WERI-Rb-1 (cell line): Measurements from ENCODE around the gene CNOT8.
A peak's percentile ranks its signal among the peaks of the same experiment; 100 is the strongest.

Source experiments
- DNase-seq: peaks from one replicate; pipeline ENCODE4 v3.0.0-alpha.2; 2020
- H3K27ac ChIP-seq: fragments of 250-450 bp; sonication (Bioruptor Pico); 2 replicates; pipeline ENCODE4 v1.5.1; 2020; ENCODE audit warnings: mild to moderate bottlenecking, moderate library complexity
- H3K27me3 ChIP-seq: fragments of 250-450 bp; sonication (Bioruptor Pico); 2 replicates; pipeline ENCODE4 v1.5.1; 2021; ENCODE audit warnings: mild to moderate bottlenecking, low read depth, moderate library complexity; ENCODE audit not compliant: insufficient read depth, severe bottlenecking
- H3K36me3 ChIP-seq: fragments of 250-450 bp; sonication (Bioruptor Pico); 2 replicates; pipeline ENCODE4 v1.5.1; 2020; ENCODE audit warnings: mild to moderate bottlenecking, moderate library complexity
- H3K4me3 ChIP-seq: 2 replicates; pipeline ENCODE4 v1.5.1; 2011; ENCODE audit warnings: low read depth, mild to moderate bottlenecking, control low read depth, low read length
- H3K9me3 ChIP-seq: fragments of 250-450 bp; sonication (Bioruptor Pico); 2 replicates; pipeline ENCODE4 v1.5.1; 2021; ENCODE audit warnings: mild to moderate bottlenecking, moderate library complexity; ENCODE audit not compliant: severe bottlenecking
- CTCF ChIP-seq: IDR thresholded peaks from 2 replicates; pipeline ENCODE4 v1.5.1; 2011; ENCODE audit warnings: low read depth, mild to moderate bottlenecking, control low read depth, inconsistent platforms, low read length

Gene CNOT8

DNA sequence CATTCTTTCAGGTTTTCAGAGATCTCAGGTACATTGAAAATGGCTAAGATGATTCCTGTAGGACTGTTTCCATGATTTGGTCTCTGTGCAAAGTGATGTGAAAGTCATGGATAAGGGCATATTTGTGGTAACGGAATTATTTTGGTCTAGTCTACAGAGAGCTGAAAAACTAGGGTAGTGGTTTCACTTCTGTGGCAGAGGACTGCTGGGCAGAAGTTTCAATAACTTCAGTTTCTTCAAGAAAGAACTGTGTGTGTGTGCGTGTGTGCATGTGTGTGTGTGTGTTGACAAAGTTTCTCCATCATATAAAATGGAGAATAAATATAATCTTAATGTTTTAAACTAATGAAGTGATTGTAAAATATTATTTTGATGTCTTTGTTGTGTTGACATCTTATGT, 4.3 kb downstream of the CNOT8 start:
- Histone ChIP-seq H3K27ac (no peak overlapping the region), H3K9me3 (no peaks in the 10 kb centered on the region), H3K27me3 (no peaks in the 10 kb centered on the region), H3K36me3 (peaks cover 36% of the 10 kb centered on the region), H3K4me3 (no peak overlapping the region)
- no peak for DNase-seq
- TF ChIP-seq CTCF, result no peak

DNA sequence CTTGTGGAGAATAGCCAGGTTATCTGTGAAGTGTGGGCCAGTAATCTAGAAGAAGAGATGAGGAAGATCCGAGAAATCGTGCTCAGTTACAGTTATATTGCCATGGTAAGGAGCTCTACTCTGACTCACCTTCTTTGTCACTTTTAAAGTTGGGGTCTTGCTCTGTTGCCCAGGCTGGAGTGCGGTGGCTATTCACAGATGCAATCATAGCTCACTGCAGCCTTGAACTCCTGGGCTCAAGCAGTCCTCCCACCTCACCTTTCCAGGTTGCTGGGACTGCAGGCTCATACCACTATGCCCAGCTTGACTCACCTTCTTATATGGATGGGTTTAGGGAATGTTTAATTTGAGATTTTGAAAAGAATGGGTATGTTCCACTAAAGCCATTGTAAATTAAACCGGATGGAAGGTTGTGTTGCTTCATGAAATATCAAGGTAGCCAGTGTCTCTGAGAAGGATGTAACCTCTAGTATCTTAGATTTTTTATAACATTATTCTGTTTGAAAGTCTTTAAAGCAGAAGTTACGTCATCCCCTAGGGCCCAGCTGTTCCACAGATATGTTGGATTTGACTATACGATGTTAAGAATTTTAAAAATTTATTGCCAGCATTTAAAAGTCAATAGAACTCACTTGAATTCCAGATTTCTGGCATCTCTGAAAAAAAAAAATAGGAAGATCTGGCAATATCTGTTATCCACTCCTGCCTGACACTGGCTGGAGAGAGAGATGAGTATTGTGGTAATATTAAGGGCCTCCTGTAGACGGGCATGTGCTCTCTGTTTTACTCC, 5.1 kb downstream of the CNOT8 start:
- DNase-seq, result no peak
- Histone ChIP-seq H3K4me3 (no peak overlapping the region), H3K36me3 (peaks cover 38% of the 10 kb centered on the region), H3K27ac (no peak overlapping the region), H3K9me3 (no peaks in the 10 kb centered on the region), H3K27me3 (no peaks in the 10 kb centered on the region)
- TF ChIP-seq CTCF, result no peak

DNA sequence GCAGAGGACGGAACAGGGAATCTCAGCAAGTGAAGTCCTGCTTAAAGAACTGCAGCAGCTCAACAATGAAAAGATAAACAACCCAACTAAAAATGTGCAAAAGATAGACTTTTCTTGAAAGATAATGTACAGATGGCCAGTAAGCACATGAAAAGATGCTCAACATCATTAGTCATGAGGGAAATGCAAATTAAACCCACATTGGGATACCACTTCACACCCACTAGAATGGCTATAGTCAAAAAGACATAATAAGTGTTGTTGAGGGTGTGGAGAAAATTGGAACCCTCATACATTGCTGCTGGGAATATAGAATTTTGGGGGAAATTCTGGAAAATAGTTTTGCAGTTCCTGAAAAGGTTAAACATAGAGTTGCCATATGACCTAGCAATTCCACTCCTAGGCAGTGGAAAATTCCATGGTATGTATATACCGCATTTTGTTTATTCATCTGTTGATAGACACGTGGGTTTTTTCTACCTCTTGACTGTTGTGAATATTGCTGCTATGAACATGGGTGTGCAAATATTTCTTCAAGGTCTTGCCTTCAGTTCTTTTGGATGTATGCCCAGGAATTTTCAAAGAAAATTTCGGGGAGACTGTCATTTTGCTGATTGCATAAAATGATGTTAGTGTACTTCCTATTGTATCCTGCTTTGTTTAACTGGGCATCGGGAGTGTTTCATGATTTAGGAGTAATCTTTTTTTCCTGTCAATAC, 7.2 kb downstream of the CNOT8 start:
- H3K36me3 ChIP-seq, result peaks cover 37% of the 10 kb centered on the region
- no peaks in the 10 kb centered on the region for H3K27me3 ChIP-seq
- DNase-seq, result no peak
- no peaks in the 10 kb centered on the region for H3K9me3 ChIP-seq
- H3K4me3 ChIP-seq, result no peak overlapping the region
- no peak overlapping the region for H3K27ac ChIP-seq
- no peak for TF ChIP-seq CTCF

- TF ChIP-seq CTCF, result no peak
- Histone ChIP-seq H3K9me3 (no peaks in the 10 kb centered on the region), H3K36me3 (peaks cover 48% of the 10 kb centered on the region), H3K27ac (no peak overlapping the region), H3K4me3 (no peak overlapping the region), H3K27me3 (no peaks in the 10 kb centered on the region)
- DNase-seq, result no peak
These were observed 8.4 kb downstream of the CNOT8 start for GRCh38 chr5:154866841-154867240.

DNA sequence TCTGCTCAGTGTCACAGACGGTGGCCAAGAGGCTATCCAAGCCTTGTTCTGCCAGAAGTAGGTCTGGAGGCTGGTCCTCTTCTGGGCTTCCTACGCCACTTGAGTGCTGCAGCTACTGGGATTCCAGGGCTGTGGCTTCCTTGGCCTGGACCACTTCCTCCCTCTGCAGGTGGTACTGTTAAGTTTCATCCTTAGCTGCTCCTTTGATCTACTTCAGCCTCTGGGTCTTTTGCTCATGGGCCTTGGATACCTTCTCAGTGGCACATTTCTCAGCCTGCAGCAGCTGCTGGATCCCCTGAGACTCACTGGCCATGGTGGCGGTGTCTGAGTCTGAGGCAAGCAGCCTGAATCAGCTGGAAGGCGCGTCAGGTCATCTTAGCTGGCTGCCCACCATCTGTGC, 10.3 kb downstream of the CNOT8 start:
- Histone ChIP-seq H3K36me3 (peaks cover 59% of the 10 kb centered on the region), H3K27ac (no peak overlapping the region), H3K27me3 (no peaks in the 10 kb centered on the region), H3K4me3 (no peak overlapping the region), H3K9me3 (no peaks in the 10 kb centered on the region)
- TF ChIP-seq CTCF, result peak; percentile 30; the same call in 1 of the 2 replicates
- DNase-seq, result peak; percentile 25
